Ectodermal cell (in vitro differentiated cells): ENCODE measurements around the gene HHAT.

Source experiments
- H3K27ac ChIP-seq: 2 replicates; pipeline ENCODE4 v1.7.0; 2013; ENCODE audit warnings: mild to moderate bottlenecking, low read depth, low read length; ENCODE audit not compliant: insufficient read depth, poor library complexity, severe bottlenecking
- H3K27me3 ChIP-seq: 2 replicates; pipeline ENCODE4 v1.7.0; 2013; ENCODE audit warnings: mild to moderate bottlenecking, low read length; ENCODE audit not compliant: insufficient read depth, control insufficient read depth, poor library complexity, severe bottlenecking
- H3K36me3 ChIP-seq: one replicate; pipeline ENCODE4 v1.7.0; 2013; ENCODE audit warnings: low read length; ENCODE audit not compliant: control insufficient read depth, insufficient read depth
- H3K4me1 ChIP-seq: one replicate; pipeline ENCODE4 v1.7.0; 2013; ENCODE audit warnings: low read length; ENCODE audit not compliant: control insufficient read depth, insufficient read depth
- H3K4me3 ChIP-seq: 2 replicates; pipeline ENCODE4 v1.7.0; 2013; ENCODE audit warnings: low read depth, low read length, control low read depth; ENCODE audit not compliant: insufficient read depth
- H3K9me3 ChIP-seq: 2 replicates; pipeline ENCODE4 v1.7.0; 2013; ENCODE audit warnings: mild to moderate bottlenecking, low read length, moderate library complexity; ENCODE audit not compliant: control insufficient read depth
- WGBS, 2 experiments: methylation state at CpG; one replicate each; pipeline ENCODE4 v1.1.7; 2013; ENCODE audit warnings: missing lambda C conversion rate in 2 of 2; 5-methylcytosine and 5-hydroxymethylcytosine counted together

Gene HHAT

DNA sequence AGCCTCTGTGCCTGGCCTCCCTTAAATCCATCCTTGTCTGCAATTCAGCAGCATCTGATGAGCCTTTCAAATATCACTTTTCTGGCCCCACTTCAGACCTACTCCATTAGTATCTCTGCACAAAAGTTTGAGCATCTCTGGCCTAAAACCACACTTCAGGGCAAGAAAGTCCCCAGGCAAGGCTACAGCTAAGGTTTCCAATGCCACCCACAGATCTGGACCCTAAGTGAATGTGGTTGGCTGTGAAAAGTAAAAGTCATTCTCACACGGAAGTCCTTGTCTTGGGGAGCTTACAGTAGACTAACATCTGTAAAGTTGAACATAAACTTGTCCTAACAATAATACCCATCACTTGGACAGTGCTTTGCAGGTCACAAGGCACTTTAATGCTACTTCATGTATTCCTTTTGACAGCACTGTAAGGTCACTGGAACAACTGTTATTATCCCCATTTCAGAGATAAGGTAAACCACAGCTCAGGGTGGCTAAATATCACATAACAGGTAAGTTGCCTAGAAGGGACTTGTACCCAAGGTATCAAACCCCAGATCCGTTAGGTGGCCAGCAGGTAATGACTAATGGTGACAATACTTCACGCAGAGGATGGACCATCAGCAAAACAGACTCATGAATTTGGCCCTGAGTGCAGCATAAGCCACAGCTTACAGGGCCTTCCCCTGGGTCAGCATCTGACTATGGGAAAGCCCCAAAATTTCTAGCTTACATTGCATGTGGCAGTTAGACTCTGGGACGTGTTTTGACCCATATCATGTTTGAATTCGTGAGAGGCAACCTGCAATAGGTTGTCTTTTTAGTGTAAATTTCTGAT is 356.0 kb downstream of the HHAT start:
- H3K36me3 ChIP-seq, result no peaks in the 10 kb centered on the region
- H3K4me3 ChIP-seq, result no peak overlapping the region
- no peak overlapping the region for H3K27ac ChIP-seq
- WGBS, 2 experiments, result 72% methylated on average over 5 of the region's 5 CpGs
- H3K4me1 ChIP-seq, result no peaks in the 10 kb centered on the region
- no peaks in the 10 kb centered on the region for H3K27me3 ChIP-seq
- no peaks in the 10 kb centered on the region for H3K9me3 ChIP-seq

DNA sequence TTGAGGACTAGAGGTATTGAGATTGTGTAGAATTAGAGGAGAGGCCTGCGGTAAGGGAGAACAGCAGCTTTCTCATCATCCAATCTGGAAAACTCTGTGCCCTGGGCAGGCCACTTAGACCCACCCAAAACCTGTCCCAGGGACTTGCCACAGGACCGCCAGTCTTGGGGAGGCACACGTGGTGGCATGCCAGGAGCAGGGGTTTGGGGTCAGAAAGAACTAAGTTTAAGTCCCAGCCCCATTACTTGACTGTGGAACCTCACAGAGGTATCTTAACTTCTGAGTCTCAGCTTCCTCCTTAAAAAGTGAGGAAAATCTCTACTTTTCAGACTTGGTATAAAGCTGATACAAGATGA is 356.6 kb downstream of the HHAT start:
- no peak overlapping the region for H3K4me3 ChIP-seq
- no peaks in the 10 kb centered on the region for H3K27me3 ChIP-seq
- H3K4me1 ChIP-seq, result no peaks in the 10 kb centered on the region
- H3K36me3 ChIP-seq, result no peaks in the 10 kb centered on the region
- H3K27ac ChIP-seq, result no peak overlapping the region
- H3K9me3 ChIP-seq, result no peaks in the 10 kb centered on the region
- 97 to 100% methylated on average over 3 of the region's 3 CpGs for WGBS, 2 experiments

DNA sequence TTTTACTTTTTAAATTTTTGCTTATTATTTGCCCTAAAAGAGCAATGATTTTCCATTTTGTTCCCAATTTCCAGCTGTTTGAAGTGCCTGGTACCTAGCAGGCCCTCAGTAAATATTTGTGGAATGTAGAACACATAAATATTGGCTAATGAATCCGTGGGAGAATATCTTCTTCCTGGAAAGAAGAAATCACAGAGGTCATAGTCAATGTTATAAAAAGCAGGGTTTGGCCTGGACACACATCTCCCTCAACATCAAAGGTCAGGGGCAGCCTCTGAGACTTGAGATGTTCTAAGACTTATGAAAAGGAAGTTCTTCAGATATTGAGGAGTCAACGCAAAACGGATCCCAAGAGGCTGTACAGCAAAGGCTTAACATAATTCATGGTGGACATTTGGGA is 358.1 kb downstream of the HHAT start:
- no peaks in the 10 kb centered on the region for H3K4me1 ChIP-seq
- H3K36me3 ChIP-seq, result no peaks in the 10 kb centered on the region
- H3K4me3 ChIP-seq, result no peak overlapping the region
- H3K27me3 ChIP-seq, result no peaks in the 10 kb centered on the region
- no peaks in the 10 kb centered on the region for H3K9me3 ChIP-seq
- no peak overlapping the region for H3K27ac ChIP-seq
- WGBS, 2 experiments, result 88 to 90% methylated on average over 3 of the region's 3 CpGs

DNA sequence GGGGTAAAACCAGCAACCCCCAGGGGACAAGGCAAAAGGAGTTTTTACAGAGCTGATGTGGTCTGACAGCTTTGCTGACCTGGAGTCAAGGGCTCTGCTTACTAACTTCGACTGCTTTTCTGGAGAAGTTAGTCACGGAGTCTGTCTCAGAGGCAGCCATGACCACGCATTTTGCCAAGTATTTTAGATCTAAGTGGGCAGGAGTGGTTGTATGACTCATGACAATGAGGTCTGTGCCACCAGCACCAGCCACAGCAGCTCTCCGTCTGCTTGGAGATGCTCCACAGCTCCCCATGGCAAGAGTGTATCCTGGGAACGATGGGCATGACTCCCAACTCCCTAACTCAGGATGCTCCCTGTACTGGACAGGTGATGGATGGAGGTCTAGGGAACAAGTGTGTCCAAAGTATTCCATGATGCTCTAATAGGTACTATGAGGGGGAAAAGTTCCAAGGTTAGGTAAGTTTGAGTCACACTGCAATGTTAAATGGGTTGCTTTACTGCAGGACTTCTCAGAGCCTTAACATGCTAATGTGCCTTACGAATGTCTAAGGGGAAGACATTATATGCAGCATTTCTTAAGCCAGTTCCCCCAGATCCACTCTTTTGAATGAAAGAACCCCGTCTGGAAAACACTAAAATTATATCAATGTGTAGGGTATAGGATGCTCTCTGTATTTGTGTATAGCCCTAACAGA is 359.0 kb downstream of the HHAT start:
- H3K4me3 ChIP-seq, result no peak overlapping the region

DNA sequence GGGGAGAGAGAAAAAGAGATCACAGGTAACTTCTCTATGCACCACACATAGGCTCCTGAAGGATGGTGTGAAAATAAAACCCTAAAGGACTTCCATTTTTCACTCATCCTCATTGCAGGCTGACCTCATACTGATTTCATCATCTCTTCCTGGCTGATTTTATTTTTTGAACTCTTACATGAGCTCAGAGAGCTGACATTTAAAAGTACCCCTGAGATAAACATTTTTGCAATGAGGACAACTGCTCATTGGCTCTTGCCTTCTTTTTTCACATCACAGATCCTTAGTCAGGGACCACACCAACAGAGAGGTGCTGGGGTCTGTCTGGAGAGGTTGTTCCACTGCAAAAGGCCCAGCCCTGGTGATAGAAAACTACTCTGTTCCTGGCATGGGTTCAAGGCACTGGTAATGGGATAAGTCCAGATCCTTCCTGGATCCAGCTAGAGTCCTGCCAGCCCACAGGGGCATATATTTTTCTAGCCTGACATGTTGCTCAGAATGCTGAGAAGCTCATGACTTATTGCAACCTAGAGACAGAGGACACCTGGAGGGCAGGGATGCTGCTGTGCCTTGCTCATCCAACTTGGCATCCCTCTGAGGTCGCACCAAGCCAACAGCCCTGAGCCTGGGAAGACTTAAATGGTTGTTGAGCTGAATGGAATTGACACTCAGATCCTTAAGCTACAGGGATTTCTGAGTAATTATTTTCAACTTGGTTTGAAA is 360.0 kb downstream of the HHAT start:
- Histone ChIP-seq H3K27me3 (no peaks in the 10 kb centered on the region), H3K27ac (no peak overlapping the region), H3K36me3 (no peaks in the 10 kb centered on the region), H3K4me3 (no peak overlapping the region), H3K4me1 (no peaks in the 10 kb centered on the region), H3K9me3 (no peaks in the 10 kb centered on the region)
- 86 to 96% methylated on average over 1 of the region's 1 CpG for WGBS, 2 experiments

More for the DNA sequence above, 359.0 kb downstream of the HHAT start:
- no peaks in the 10 kb centered on the region for H3K36me3 ChIP-seq
- no peaks in the 10 kb centered on the region for H3K4me1 ChIP-seq
- no peaks in the 10 kb centered on the region for H3K27me3 ChIP-seq
- 91 to 93% methylated on average over 6 to 7 of the region's 7 CpGs for WGBS, 2 experiments
- no peaks in the 10 kb centered on the region for H3K9me3 ChIP-seq
- no peak overlapping the region for H3K27ac ChIP-seq

DNA sequence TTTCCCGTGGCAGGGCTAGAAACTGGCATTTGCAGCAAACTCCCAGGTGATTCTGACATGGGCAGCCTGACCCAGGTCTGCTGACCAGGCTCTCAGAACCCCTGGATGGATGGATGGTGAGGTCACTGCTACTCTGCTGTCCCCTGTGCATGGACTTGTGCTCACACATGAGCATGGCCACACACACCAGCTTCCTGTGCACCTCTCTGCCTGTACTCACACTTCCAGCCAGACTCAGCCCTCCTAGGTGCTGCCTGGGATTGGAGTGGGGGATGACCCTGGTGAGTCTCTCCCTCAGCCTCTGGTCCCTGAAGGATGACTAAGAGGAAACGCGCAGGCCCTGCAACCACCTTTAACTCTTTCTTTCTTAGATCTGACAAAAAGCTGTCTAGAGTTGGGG is 361.1 kb downstream of the HHAT start:
- WGBS, 2 experiments, result 95 to 96% methylated on average over 3 of the region's 3 CpGs
- H3K9me3 ChIP-seq, result no peaks in the 10 kb centered on the region
- H3K4me1 ChIP-seq, result peaks cover 2% of the 10 kb centered on the region

DNA sequence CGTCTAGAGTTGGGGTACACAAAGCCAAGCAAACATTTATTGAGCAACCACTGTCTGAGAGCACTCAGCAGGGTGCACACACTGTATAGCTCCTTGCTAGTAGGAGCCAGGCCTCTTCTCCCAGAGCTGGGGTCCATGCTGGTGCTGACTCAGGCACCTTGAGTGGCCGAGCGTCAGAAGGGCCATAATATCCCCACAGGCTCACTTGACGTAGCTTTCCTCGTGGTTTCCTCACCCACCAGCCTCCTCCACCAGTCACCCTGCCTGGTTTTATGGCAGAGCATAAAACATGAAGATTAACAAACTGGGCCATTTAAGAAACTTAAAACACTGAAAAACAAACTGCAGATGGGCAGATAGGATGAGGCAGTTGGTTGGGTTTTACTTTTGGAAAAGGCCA is 361.5 kb downstream of the HHAT start:
- Histone ChIP-seq H3K27me3 (no peaks in the 10 kb centered on the region), H3K4me3 (no peak overlapping the region), H3K36me3 (no peaks in the 10 kb centered on the region), H3K9me3 (no peaks in the 10 kb centered on the region), H3K27ac (no peak overlapping the region), H3K4me1 (peaks cover 2% of the 10 kb centered on the region)
- WGBS, 2 experiments, result 96 to 97% methylated on average over 5 of the region's 5 CpGs

More for the DNA sequence above, 361.1 kb downstream of the HHAT start:
- no peak overlapping the region for H3K27ac ChIP-seq
- no peaks in the 10 kb centered on the region for H3K27me3 ChIP-seq
- no peak overlapping the region for H3K4me3 ChIP-seq
- H3K36me3 ChIP-seq, result no peaks in the 10 kb centered on the region

DNA sequence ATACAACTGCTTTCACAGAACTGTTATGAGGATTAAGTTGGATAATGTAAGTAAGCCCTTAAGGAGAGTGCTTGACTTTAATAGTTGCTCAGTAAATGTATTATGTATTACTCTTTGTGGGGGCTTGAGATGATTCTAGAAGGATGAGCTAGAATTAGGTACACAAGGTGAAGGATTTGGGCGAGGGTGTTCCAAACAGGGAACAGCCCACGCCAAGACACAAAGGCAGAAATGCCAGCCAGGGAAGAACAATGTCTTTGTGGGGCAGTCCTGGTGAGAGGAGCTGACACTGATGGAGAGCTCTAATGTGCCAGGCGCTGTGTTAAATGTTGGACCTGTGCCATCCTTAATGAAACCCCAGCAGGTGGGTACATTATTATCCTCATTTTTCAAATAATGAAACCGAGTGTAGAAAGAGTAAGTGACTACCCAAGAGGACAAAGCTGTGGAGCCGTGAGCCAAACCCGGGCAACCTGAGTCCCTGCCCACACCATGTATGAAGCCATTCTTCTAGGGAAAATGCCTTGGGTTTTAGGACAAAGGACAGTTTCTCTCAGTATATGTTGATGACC is 362.4 kb downstream of the HHAT start:
- Histone ChIP-seq H3K9me3 (no peaks in the 10 kb centered on the region), H3K4me3 (no peak overlapping the region), H3K27me3 (no peaks in the 10 kb centered on the region), H3K27ac (no peak overlapping the region), H3K4me1 (peaks cover 2% of the 10 kb centered on the region), H3K36me3 (no peaks in the 10 kb centered on the region)
- WGBS, 2 experiments, result 89 to 95% methylated on average over 6 of the region's 6 CpGs

DNA sequence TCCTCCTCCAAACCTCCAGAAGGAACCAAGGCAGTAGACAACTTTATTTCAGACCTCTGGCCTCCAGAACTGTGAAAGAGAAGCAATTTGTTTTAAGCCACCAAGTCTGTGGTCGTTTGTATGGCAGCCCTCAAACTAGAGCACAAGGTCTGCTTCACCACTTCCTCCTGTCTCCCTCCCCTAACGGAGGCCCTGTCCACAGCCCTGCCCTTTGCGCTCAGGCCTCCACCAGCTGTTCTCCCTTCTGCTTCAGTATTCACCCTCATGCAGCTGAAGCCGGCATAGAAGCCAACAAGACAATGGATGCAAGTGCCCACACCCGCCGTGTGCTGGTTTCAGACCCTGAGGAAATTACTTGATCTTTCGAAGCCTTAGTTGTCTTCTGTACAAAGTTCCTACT is 364.1 kb downstream of the HHAT start:
- Histone ChIP-seq H3K36me3 (no peaks in the 10 kb centered on the region), H3K27me3 (no peaks in the 10 kb centered on the region), H3K9me3 (no peaks in the 10 kb centered on the region), H3K4me3 (no peak overlapping the region), H3K4me1 (peaks cover 2% of the 10 kb centered on the region), H3K27ac (no peak overlapping the region)
- 94 to 97% methylated on average over 7 of the region's 7 CpGs for WGBS, 2 experiments

DNA sequence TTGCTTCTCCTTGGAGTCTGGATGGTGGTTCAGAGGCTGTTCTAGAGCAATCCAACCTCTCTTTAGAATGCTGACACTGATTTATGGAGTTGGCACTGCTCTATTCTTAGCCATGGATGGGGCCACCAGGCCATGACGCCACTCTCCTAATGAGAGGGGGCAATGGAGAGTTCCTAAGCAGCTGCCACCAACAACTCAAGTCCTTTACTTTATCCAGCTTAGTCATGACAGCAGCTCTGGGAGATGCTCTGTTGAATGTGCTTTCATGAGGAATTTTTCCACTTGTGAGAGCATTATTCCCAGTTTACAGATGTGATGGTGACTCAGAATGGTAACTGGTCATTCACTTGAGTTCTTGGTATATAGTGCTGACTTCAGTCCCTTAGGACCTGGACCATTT is 366.3 kb downstream of the HHAT start:
- Histone ChIP-seq H3K4me3 (no peak overlapping the region), H3K27me3 (no peaks in the 10 kb centered on the region), H3K9me3 (no peaks in the 10 kb centered on the region), H3K27ac (no peak overlapping the region), H3K4me1 (peaks cover 2% of the 10 kb centered on the region), H3K36me3 (no peaks in the 10 kb centered on the region)
- WGBS, 2 experiments, result 92 to 100% methylated on average over 1 of the region's 1 CpG
